H1 (cell line): ENCODE data around the gene COMMD1. TPM values are rescaled to one million over a fixed set of nuclear protein-coding genes. Genes with fewer than 3 reads are reported as not detected.

Source experiments
- CTCF ChIA-PET: fragments of 300-600 bp; sonication (Branson Sonifier 250); formaldehyde crosslinking; loops from one replicate; lab custom pipeline; 2021; ENCODE audit not compliant: partially characterized antibody; lab: Charles Lee
- POLR2A ChIA-PET: fragments of 300-600 bp; sonication (Branson Sonifier 250); formaldehyde crosslinking; loops from one replicate; lab custom pipeline; 2021; ENCODE audit warnings: inconsistent platforms; ENCODE audit not compliant: partially characterized antibody; lab: Charles Lee
- DNase-seq, 2 experiments: peaks; one replicate each; pipeline versions ENCODE4 v3.0.0 to v3.0.0-alpha.2; 2010 to 2022; ENCODE audit warnings: low spot score in 2 of 2, low read depth in 1 of 2, mixed read lengths in 1 of 2
- FAIRE-seq: peaks from 2 replicates; lab custom pipeline; 2011; peaks lifted over from hg19 to GRCh38; lab: Jason Lieb, UNC
- H2AFZ ChIP-seq: 2 replicates; pipeline ENCODE4 v1.8.1; 2012; ENCODE audit warnings: low read length, inconsistent platforms
- H2AK5ac ChIP-seq: 2 replicates; pipeline ENCODE4 v1.6.1; 2013; ENCODE audit warnings: low read depth, low read length
- H2BK120ac ChIP-seq: replicated peaks from 2 replicates; pipeline ENCODE3; 2013; ENCODE audit warnings: low read depth, low read length, inconsistent platforms
- H2BK12ac ChIP-seq: 2 replicates; pipeline ENCODE4 v1.6.1; 2013; ENCODE audit warnings: low read depth, low read length
- H2BK15ac ChIP-seq: 2 replicates; pipeline ENCODE4 v1.6.1; 2013; ENCODE audit warnings: low read length
- H2BK20ac ChIP-seq: 2 replicates; pipeline ENCODE4 v1.6.1; 2013; ENCODE audit warnings: low read length
- H2BK5ac ChIP-seq: 2 replicates; pipeline ENCODE4 v1.6.1; 2013; ENCODE audit warnings: low read depth, low read length
- H3K14ac ChIP-seq: 2 replicates; pipeline ENCODE4 v1.6.1; 2013; ENCODE audit warnings: inconsistent platforms; ENCODE audit not compliant: insufficient read length
- H3K18ac ChIP-seq: 2 replicates; pipeline ENCODE4 v1.6.1; 2013; ENCODE audit warnings: low read length; ENCODE audit errors: extremely low read depth
- H3K23ac ChIP-seq: 2 replicates; pipeline ENCODE4 v1.6.1; 2013; ENCODE audit warnings: inconsistent platforms; ENCODE audit not compliant: insufficient read length
- H3K23me2 ChIP-seq: 2 replicates; pipeline ENCODE4 v1.6.1; 2013; ENCODE audit warnings: low read depth, low read length
- H3K27ac ChIP-seq: 2 replicates; pipeline ENCODE4 v1.6.1; 2011; ENCODE audit warnings: low read depth, low read length, inconsistent platforms
- H3K27me3 ChIP-seq, 4 experiments: replicated peaks in 1 of 4; 1 replicate in 1 of 4; 2 replicates in 3 of 4; pipeline versions ENCODE4 v1.6.1 to v1.8.1; 2011 to 2013; ENCODE audit warnings: low read length in 3 of 4, mild to moderate bottlenecking in 3 of 4, inconsistent platforms in 2 of 4, mixed read lengths in 2 of 4, moderate library complexity in 1 of 4; ENCODE audit not compliant: control insufficient read depth in 3 of 4, insufficient read depth in 3 of 4; ENCODE audit errors: extremely low read depth in 1 of 4
- H3K36me3 ChIP-seq, 4 experiments: 2 replicates each; pipeline versions ENCODE4 v1.6.1 to v1.8.1; 2011 to 2013; ENCODE audit warnings: mild to moderate bottlenecking in 4 of 4, low read length in 3 of 4, moderate library complexity in 2 of 4, control low read depth in 1 of 4, inconsistent platforms in 1 of 4; ENCODE audit not compliant: insufficient read depth in 4 of 4, control insufficient read depth in 2 of 4
- H3K4ac ChIP-seq: replicated peaks from 2 replicates; pipeline ENCODE3; 2013; ENCODE audit warnings: low read length, low read depth, mixed read lengths, inconsistent platforms; ENCODE audit not compliant: insufficient read length
- H3K4me1 ChIP-seq, 4 experiments: replicated peaks in 1 of 4; 1 replicate in 1 of 4; 2 replicates in 3 of 4; pipeline versions ENCODE4 v1.6.1 to v1.8.1; 2011 to 2013; ENCODE audit warnings: low read length in 3 of 4, inconsistent platforms in 2 of 4, mixed read lengths in 1 of 4; ENCODE audit not compliant: insufficient read depth in 4 of 4, control insufficient read depth in 3 of 4
- H3K4me2 ChIP-seq, 2 experiments: 2 replicates each; pipeline versions ENCODE4 v1.6.1 to v1.8.1; 2011 to 2013; ENCODE audit warnings: low read depth in 2 of 2, low read length in 2 of 2, control low read depth in 1 of 2, inconsistent platforms in 1 of 2, mild to moderate bottlenecking in 1 of 2; ENCODE audit not compliant: insufficient read depth in 1 of 2
- H3K4me3 ChIP-seq, 4 experiments: fragments of 200-600, 300-600 bp in 1 of 4; sonication (generic), shearing (Covaris generic), sonication (Bioruptor Twin) in 1 of 4; 2 replicates each; pipeline versions ENCODE4 v1.5.1 to v1.8.1; 2011 to 2016; ENCODE audit warnings: low read length in 4 of 4, low read depth in 3 of 4, control low read depth in 2 of 4, inconsistent platforms in 2 of 4, mild to moderate bottlenecking in 2 of 4, mixed read lengths in 1 of 4, moderate library complexity in 1 of 4; ENCODE audit not compliant: insufficient read depth in 2 of 4; ENCODE audit errors: extremely low read depth in 1 of 4
- H3K56ac ChIP-seq: replicated peaks from 2 replicates; pipeline ENCODE3; 2013; ENCODE audit warnings: low read depth, mild to moderate bottlenecking, mixed read lengths, low read length, inconsistent platforms; ENCODE audit not compliant: insufficient read length
- H3K79me1 ChIP-seq: 2 replicates; pipeline ENCODE4 v1.6.1; 2013; ENCODE audit warnings: low read depth, low read length, control low read depth
- H3K79me2 ChIP-seq, 2 experiments: 2 replicates each; pipeline versions ENCODE4 v1.6.1 to v1.8.1; 2012 to 2013; ENCODE audit warnings: low read length in 2 of 2, mild to moderate bottlenecking in 2 of 2, inconsistent platforms in 1 of 2; ENCODE audit not compliant: insufficient read depth in 2 of 2, control insufficient read depth in 1 of 2
- H3K9ac ChIP-seq, 4 experiments: replicated peaks in 1 of 4; 1 replicate in 1 of 4; 2 replicates in 3 of 4; pipeline versions ENCODE4 v1.6.1 to v1.8.1; 2011 to 2013; ENCODE audit warnings: low read depth in 3 of 4, low read length in 3 of 4, control low read depth in 2 of 4, mild to moderate bottlenecking in 2 of 4, moderate library complexity in 2 of 4, inconsistent platforms in 1 of 4; ENCODE audit errors: extremely low read depth in 1 of 4
- H3K9me3 ChIP-seq, 2 experiments: 2 replicates each; pipeline versions ENCODE4 v1.6.1 to v1.8.1; 2012 to 2013; ENCODE audit warnings: mild to moderate bottlenecking in 2 of 2, moderate library complexity in 2 of 2, control low read depth in 1 of 2, inconsistent platforms in 1 of 2, low read depth in 1 of 2, low read length in 1 of 2, mixed read lengths in 1 of 2; ENCODE audit not compliant: insufficient read depth in 2 of 2
- H4K20me1 ChIP-seq, 2 experiments: replicated peaks in 1 of 2; 2 replicates each; pipeline versions ENCODE3 to v1.8.1; 2011 to 2013; ENCODE audit warnings: inconsistent platforms in 2 of 2, low read length in 2 of 2, mild to moderate bottlenecking in 1 of 2; ENCODE audit not compliant: insufficient read depth in 2 of 2, control insufficient read depth in 1 of 2
- H4K5ac ChIP-seq: 2 replicates; pipeline ENCODE4 v1.6.1; 2013; ENCODE audit warnings: low read length, low read depth, mixed read lengths, inconsistent platforms; ENCODE audit not compliant: insufficient read length
- H4K8ac ChIP-seq: 2 replicates; pipeline ENCODE4 v1.8.0; 2013; ENCODE audit warnings: mild to moderate bottlenecking, moderate library complexity, low read length, inconsistent platforms; ENCODE audit not compliant: insufficient read depth; ENCODE audit errors: extremely low read depth
- H4K91ac ChIP-seq: replicated peaks from 2 replicates; pipeline ENCODE3; 2013; ENCODE audit warnings: low read length, mixed read lengths, inconsistent platforms; ENCODE audit not compliant: insufficient read length
- BRCA1 ChIP-seq: IDR thresholded peaks from 2 replicates; pipeline ENCODE4 v1.6.1; 2012; ENCODE audit warnings: low read depth, low read length, improper control_type of control experiment
- GABPA ChIP-seq: IDR thresholded peaks from 2 replicates; pipeline ENCODE4 v1.6.1; 2011; ENCODE audit warnings: mild to moderate bottlenecking, low read length, moderate library complexity, borderline replicate concordance; ENCODE audit not compliant: insufficient read depth
- MAX ChIP-seq: IDR thresholded peaks from 2 replicates; pipeline ENCODE4 v1.6.1; 2012; ENCODE audit warnings: inconsistent platforms
- PHF8 ChIP-seq: fragments of 200-600 bp; sonication (generic); conservative IDR thresholded peaks from 2 replicates; pipeline ENCODE4 v1.7.1; 2012; ENCODE audit warnings: low read depth, mild to moderate bottlenecking, inconsistent platforms, low read length, moderate library complexity
- RBBP5 ChIP-seq: IDR thresholded peaks from 2 replicates; pipeline ENCODE4 v1.7.1; 2012; ENCODE audit warnings: low read depth, mild to moderate bottlenecking, inconsistent platforms, low read length, moderate library complexity, borderline replicate concordance
- SP4 ChIP-seq: IDR thresholded peaks from 2 replicates; pipeline ENCODE4 v1.6.1; 2012; ENCODE audit warnings: low read length, inconsistent platforms
- SRF ChIP-seq: IDR thresholded peaks from 2 replicates; pipeline ENCODE4 v1.6.1; 2011; ENCODE audit warnings: mild to moderate bottlenecking, low read depth, low read length, moderate library complexity
- TAF1 ChIP-seq: IDR thresholded peaks from 2 replicates; pipeline ENCODE4 v1.6.1; 2011; ENCODE audit warnings: mild to moderate bottlenecking, low read depth, low read length
- WGBS, 2 experiments: shearing (Covaris generic) in 1 of 2; methylation state at CpG; one replicate each; pipeline versions ENCODE4 v1.1.6 to v1.1.7; 2013 to 2015; ENCODE audit warnings: low lambda C conversion rate in 2 of 2, mixed read lengths in 2 of 2, inconsistent platforms in 1 of 2, low coverage in 1 of 2, missing lambda C conversion rate in 1 of 2; ENCODE audit not compliant: insufficient replicate concordance in 2 of 2, insufficient coverage in 1 of 2, insufficient read length in 1 of 2; ENCODE audit errors: extremely low coverage in 1 of 2, missing lambda C conversion rate in 1 of 2; 5-methylcytosine and 5-hydroxymethylcytosine counted together
- polyA plus RNA-seq, 7 experiments: library from polyadenylated mRNA; depleted of rRNA in 3 of 7; stranded (reverse) in 5 of 7; unstranded in 2 of 7; fragments of >200 nt in 5 of 7; fragments of 200-250 nt in 2 of 7; gene quantifications; 1 replicate in 5 of 7; 2 replicates in 1 of 7; 4 replicates in 1 of 7; pipeline versions ENCODE4 v1.2.1 to v1.2.3, GENCODE V29; 2011 to 2013; ENCODE audit warnings: missing spikeins in 2 of 7, mixed read lengths in 2 of 7
- total RNA-seq: library from RNA; stranded (reverse); fragmentation: NEBNext Ultra II Directional; extraction: Animal tissue kit (Norgen Biotek cat#: 25700); gene quantifications from 2 replicates; pipeline ENCODE4 v1.2.1, GENCODE V29; 2021

COMMD1 gene
- total and polyA plus RNA-seq, 2 of the 8 experiments (the other 6 are each of a cell fraction or from before 2014, with no cell fraction given): 23.5 to 28.3 TPM

- no peak overlapping the region for H3K18ac ChIP-seq
- ChIA-PET POLR2A (interaction anchor here (0.6 to 1.4 kb wide), 2 partner anchors 24 to 136 kb away, joined by 3 read pairs; no protein-coding TSS in a partner anchor), CTCF (interaction anchor here (0.7 to 2.3 kb wide), 16 partner anchors 8 to 448 kb away, joined by 3 to 16 read pairs (median 3); no protein-coding TSS in a partner anchor)
- no peak overlapping the region for H2BK12ac ChIP-seq
- no peak overlapping the region for H4K91ac ChIP-seq
- 84% methylated on average over 2 of the region's 2 CpGs; no CpG with 5 or more reads in 1 of the 2 experiments for WGBS, 2 experiments
- DNase-seq: no peak
- no peak overlapping the region for H3K4me2 ChIP-seq
- no peak for FAIRE-seq
- H4K20me1 ChIP-seq: no peaks in the 10 kb centered on the region
- H3K9me3 ChIP-seq: no peaks in the 10 kb centered on the region
- no peak overlapping the region for H3K27ac ChIP-seq
- no peak overlapping the region for H2BK120ac ChIP-seq
- no peaks in the 10 kb centered on the region for H3K23me2 ChIP-seq
- H2BK20ac ChIP-seq: no peak overlapping the region
- H3K4ac ChIP-seq: no peak overlapping the region
- no peaks in the 10 kb centered on the region for H3K4me1 ChIP-seq
- no peaks in the 10 kb centered on the region for H3K36me3 ChIP-seq
- no peak overlapping the region for H2BK15ac ChIP-seq
- H4K8ac ChIP-seq: no peak overlapping the region
- no peak overlapping the region for H3K14ac ChIP-seq
- no peak overlapping the region for H2AFZ ChIP-seq
- no peak overlapping the region for H4K5ac ChIP-seq
- no peak overlapping the region for H3K23ac ChIP-seq
- no peak overlapping the region for H2AK5ac ChIP-seq
- H3K56ac ChIP-seq: no peak overlapping the region
- H3K27me3 ChIP-seq: no peaks in the 10 kb centered on the region
- H3K79me2 ChIP-seq: no peaks in the 10 kb centered on the region
- H3K79me1 ChIP-seq: no peaks in the 10 kb centered on the region; the same call in 1 of the 2 replicates
- no peak overlapping the region for H3K9ac ChIP-seq
- H3K4me3 ChIP-seq: no peak overlapping the region
- no peak overlapping the region for H2BK5ac ChIP-seq
- TF ChIP-seq SP4: no peak
- no peak for TF ChIP-seq BRCA1
- no peak for TF ChIP-seq RBBP5
- no peak for TF ChIP-seq PHF8
- no peak for TF ChIP-seq SRF
- TF ChIP-seq MAX: no peak
- no peak for TF ChIP-seq GABPA
- TF ChIP-seq TAF1: no peak
These were observed 90.0 kb downstream of the COMMD1 start for GRCh38 chr2:61995515-61995914.
